HG03432 (cell line): Measurements from ENCODE around the gene IFNAR2.
"Not testable (repeated sequence)": the region's sequence is repeated elsewhere in the genome, so short reads cannot be mapped to it uniquely, and the experiment has no call there.

Experiments used
- ATAC-seq: cut with Tn5 transposase; IDR thresholded peaks from one replicate; pipeline ENCODE4 v1.9.1; 2021; ENCODE audit warnings: mild to moderate bottlenecking, moderate library complexity; ENCODE audit not compliant: unreplicated experiment

The IFNAR2 gene

DNA sequence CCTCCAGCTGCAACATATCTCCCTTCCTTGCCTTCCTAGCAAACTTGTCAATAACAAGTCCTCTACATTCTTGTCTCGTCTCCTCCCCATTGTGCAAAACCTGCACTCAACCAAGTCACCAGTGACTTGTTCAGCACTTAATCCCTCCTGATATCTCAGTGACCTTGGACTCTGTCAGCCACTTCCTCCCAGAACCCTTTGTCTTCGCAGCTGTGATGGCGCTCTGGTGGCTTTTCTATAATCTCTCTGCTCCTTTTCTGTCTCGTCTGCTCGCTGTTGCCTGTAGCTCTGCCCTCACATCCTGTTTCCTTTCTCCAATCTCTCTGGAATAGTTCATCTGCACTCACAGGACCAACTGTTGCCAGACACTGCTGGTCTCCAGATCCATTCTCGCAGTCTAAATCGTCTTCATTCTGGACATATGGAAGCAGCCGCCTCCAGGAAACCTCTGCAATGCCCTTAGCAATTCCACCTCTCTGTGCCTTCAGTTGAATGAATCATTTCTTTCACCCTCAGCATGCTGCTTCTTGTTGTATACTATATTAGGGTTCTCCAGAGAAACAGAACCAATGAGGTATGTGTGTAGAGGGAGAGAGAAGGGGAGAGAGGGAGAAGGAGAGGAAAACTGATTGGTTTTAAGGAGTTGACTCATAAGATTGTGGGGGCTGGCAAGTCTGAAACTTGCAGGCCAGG lies 17.4 kb upstream of the IFNAR2 start:
- no peak for ATAC-seq

DNA sequence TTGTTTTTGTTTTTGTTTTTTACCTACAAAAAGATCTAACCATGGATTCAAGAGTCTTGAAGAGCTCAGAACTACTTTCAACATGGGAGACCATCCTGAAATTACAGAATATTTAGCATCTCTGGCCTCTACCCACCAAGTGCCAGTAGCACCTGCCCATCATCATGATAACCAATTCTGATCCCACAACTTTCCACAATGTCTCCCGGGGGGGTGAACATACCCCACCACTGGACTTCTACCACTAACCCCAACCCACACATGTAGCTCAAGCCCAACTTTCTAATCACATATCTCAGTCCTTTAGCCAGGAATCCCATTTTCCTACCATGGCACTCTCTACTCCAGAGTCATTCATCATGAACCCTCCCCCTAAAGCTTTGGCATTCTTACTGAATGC lies 15.7 kb upstream of the IFNAR2 start:
- ATAC-seq: no peak

DNA sequence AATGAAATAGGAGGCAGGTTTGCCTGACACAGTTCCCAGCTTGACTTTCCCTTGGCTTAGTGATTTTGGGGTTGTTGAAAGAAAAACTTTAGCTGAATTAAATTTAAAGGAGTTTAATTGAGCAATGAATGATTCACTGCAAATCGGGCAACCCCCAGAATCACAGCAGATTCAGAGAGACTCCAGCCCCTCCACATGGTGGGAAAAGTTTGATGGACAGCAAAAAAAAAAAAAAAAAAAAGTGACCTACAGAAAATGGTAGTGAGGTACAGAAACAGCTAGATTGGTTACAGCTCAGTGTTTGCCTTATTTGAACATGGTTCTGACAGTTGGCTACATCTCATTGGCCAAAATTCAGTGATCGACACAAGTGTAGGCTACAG lies 12.6 kb upstream of the IFNAR2 start:
- ATAC-seq: no peak

DNA sequence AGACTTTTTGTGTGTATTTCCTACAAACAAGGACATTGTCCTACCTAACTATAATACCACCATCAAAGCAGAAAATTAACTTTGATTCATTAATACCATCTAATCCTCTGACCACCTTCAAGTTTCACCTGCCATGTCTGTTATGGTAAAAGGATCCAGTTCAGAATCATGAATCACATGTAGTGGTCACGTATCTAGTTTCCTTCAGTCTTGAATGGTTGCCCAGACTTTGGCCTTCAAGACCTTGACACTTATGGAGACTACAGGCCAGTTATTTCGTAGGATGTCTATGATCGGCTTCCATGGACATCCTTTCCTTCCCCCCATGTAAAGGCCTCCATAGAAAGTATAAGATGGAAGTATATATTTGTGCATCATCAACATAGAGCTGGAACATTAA lies 10.4 kb upstream of the IFNAR2 start:
- ATAC-seq: no peak

DNA sequence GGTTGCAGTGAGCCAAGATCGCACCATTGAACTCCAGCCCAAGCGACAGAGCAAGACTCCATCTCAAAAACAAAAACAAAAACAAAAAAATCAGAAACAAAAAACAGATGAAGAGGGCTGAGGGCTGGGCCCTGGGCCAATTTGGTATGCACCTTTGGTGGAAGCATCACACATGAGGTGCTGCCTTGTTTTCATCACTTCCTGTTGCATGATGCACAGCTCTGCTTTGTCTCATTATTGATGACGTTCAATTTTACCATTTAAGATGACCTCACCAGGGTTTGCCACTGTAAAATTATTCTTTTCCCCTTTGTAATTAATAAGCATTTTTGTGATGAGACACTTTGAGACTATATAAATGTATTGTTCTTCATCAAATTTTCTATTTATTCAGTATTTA lies 9.8 kb upstream of the IFNAR2 start:
- ATAC-seq: no peak

DNA sequence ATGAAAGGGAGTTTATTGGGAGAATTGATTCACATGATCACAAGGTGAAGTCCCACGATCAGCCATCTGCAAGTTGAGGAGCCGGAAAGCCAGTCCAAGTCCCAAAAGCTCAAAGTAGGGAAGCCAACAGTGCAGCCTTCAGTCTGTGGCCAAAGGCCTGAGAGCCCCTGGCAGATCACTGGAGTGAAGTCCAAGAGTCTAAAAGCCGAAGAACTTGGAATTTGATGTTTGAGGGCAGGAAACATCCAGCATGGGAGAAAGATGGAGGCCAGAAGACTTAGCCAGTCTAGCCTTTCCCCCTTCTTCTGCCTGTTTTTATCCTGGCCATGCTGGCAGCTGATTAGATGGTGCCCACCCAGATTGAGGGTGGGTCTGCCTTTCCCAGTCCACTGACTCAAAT lies 4.4 kb upstream of the IFNAR2 start:
- not testable (repeated sequence) for ATAC-seq

DNA sequence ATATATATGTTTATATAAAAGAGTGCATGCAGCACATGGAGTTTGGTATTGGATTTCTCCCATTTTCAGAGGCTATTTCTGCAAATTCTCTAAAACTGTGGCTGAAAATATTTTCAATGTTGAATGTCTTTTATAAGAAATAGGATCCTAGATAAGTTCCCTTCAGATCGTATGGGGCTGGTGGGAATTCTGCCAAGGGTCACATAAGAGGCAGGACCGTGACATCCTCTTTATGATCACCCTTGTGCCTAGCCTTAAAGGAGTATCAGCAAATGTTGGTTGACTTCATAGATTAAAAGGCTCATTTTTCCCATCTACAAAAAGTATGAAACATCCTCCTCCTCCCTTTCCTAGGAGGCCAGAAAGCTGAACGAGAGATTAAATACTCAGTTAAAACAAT lies 1.3 kb upstream of the IFNAR2 start:
- no peak for ATAC-seq

DNA sequence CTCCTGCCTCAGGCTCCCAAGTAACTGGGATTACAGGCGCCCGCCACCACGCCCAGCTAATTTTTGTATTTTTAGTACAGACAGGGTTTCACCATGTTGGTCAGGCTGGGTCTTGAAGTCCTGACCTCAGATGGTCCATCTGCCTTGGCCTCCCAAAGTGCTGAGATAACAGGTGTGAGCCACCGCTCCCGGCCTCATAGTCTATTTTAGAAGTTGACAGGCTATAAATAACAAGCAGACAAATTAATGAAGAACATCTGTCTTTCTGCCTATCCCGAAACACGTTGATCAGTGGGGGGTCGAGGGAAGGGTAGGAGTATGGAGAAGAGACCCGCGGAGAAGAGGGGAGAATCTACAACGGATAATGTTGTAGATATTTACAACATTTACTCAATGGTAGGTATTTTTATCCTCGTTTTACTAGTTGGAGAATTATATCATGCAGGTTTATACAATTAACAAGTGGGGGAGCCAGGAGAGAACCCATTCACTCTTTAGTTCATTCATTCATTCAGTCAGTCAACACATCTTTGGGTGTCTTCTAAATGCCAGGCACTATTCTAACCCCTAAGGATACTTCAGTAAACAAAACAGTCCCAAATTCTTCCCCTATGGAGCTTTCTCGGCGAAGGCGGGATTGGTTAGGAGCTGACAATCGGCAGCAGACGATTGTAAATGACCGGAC lies 497 bp upstream of the IFNAR2 start:
- no peak for ATAC-seq

DNA sequence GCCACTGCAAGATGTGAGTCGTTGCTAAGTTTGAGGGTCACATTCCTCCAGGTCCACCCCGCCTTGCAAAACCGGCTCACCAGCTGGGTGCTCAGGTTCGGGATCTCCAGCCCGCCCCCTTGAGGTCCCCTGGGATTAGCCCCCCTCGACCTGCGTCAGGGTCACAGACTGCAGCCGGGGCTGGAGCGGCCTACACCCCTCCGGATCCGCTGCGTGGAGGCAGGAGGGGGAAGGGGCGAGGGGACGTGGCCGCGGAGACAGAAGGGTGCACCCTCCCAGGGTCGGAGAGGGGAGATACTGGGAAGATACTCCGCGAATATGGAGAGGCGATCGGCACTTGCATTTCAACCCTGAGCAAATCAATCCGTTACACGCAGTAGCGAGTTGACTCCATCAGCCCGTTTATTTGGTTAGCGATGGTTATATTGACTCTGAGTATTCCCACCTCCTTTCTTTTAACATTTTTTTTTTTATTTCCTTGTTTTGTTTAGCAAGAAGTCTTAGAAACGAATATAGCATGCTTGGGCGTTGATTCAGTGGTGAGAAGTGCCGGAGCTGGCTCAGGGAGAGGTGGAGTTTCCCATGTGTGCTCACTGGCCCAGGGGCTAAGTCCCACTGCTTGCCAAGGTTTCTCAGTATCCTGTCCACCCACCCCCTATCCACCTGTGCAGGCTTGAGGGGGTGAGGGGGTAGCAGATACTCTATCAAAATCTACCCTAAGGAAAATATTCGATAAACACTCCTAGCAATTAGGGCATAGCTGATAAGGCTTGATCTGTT lies 997 bp downstream of the IFNAR2 start:
- ATAC-seq: peak; percentile 35

DNA sequence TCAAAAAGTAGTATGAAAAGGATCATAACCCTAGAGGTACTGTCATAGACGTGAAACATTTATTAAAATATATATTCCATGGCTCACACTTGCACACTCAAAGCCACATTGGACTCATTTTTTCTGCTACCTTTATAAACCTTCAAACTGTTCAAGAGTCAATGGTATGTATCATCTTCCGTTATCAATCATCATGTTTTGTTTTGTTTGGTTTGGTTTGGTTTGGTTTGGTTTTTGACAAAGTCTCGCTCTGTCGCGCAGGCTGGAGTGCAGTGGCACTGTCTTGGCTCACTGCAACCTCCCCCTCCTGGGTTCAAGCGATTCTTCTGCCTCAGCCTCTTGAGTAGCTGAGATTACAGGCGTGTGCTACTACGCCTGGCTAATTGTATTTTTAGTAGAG lies 1.8 kb downstream of the IFNAR2 start:
- no peak for ATAC-seq

DNA sequence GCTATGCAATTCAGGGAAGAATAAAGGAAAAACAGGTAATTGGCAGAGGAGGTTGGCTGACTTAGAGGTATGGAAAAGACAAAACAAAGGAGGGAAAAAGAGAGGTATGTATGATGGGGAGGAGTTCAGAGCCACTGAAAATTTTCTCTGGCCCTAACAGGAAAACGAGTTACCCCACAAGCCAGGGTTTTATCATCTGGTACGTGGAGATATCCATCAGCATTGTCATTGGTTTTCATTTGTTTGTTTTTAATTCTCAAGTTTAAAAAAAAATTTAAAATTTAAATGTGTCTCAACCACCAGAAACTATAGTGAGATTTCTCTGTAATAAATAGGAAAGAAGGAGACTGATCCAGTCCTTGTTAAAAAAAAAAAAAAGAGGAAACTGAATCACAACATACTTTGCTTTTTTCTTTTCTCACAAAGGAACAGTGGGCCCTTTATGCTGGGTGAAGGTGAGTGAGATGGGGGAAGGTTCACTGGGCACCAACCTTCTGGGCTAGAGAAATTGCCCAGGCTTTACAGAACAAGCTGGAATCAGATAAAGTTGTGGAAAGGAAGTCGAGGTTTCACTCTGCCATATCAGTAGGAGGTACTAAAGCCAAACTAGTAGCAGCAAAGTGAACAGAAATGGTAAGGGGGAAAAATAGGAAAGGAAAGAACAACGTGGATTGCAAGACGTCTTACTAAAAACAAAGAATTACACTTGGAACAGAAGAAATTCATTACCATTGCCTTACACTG lies 2.7 kb downstream of the IFNAR2 start:
- ATAC-seq: no peak

DNA sequence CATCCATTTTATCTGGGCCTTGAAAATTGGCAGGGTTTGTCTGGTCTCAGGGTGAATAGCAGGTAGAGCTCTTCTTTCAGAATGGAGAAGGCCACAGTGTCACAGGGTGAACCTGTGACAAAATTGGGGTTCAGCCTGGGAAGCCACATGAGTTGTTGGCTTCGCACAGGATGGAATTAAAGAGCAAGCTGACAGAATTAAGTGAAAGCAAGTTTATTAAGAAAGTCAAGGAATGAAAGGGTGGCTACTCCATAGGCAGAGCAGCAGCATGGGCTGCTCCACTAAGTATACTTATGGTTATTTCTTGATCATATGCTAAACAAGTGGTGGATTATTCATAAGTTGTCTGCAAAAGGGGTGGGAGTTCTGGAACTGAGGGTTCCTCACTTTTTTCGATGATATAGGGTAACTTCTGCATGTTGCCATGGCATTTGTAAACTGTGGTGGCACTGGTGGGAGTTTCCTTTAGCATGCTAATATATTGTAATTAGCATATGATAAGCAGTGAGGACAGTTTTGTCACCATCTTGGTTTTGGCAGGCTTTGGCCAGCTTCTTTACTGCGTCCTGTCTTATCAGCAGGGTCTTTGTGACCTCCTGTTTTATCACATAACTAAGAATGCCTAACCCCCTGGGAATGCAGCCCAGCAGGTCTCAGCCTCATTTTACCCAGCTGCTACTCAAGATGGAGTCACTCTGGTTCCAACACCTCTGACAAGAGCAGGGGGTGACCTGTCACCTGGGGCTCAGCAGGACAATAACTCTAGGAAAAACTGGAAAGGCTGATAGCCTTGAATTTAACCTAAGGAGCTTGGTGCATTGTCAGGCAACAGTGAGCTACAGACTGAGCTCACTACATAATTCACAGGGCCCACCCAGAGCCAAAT lies 5.1 kb downstream of the IFNAR2 start:
- ATAC-seq: no peak

DNA sequence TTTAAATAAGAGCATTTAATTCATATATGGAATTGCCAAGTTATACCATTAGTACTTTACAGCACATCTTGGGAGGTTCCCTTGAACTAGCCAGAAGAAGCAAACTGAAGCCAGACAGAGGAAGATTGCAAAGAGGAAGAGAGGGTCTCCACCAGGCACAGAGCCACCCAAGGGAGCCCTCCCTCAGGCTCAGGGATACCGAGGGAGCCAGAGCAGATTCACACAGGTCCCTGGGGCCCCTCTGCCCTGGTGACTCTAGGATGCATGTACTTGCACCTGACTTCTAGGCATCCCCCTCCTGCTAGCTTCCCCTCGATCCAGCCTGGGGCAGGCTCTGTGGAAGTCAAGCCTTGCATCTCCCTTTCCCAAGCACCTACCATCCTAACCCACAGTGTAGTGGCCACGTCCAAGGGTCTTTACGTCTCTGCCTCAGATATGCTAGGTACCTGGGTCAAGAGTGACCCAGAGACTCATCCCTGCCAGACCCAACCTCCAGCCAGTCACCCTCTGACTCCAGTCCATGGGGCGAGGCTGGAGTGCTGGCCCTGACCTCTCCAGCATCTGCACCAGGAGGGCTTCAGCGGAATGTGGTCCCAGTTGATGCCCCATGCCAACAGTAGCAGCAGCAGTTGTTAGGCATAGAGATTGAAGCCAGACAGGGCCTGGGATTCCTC lies 6.4 kb downstream of the IFNAR2 start:
- no peak for ATAC-seq

DNA sequence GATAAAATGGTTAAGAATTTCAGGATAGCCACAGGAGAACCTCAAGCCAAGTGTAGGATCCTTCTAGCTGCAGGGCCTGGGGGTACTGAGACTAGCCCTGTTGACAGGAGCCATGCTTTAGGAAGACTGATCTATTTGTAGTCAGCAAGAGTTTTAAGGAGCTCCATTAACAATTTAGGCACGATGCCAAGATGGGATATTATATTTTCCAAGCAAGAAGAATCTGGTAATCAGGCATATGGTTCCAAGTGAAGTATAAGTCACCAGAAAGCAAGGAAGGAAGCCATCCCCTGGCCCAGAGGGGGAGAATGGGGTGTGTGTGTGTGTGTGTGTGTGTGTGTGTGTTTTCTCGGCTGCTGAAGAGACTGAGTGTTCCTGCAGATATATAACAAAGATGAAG lies 7.0 kb downstream of the IFNAR2 start:
- ATAC-seq: no peak

DNA sequence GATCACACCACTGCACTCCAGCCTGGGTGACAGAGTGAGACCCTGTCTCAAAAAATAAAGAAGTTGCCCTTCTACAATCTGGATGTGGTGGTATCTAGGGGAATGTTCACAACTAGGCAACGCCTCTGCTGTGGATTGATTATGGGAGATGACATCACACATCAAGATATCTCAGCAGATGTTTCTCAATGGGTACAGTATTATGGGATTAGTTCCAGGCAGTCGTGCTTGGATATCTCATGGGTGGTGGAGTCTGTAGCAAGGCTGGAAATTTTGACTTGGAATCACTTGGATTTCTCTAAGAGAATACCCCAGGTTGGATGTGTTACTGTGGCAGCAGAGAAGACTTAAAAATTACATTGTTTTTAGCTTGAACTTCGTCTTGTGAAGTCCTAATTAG lies 7.7 kb downstream of the IFNAR2 start:
- ATAC-seq: no peak

DNA sequence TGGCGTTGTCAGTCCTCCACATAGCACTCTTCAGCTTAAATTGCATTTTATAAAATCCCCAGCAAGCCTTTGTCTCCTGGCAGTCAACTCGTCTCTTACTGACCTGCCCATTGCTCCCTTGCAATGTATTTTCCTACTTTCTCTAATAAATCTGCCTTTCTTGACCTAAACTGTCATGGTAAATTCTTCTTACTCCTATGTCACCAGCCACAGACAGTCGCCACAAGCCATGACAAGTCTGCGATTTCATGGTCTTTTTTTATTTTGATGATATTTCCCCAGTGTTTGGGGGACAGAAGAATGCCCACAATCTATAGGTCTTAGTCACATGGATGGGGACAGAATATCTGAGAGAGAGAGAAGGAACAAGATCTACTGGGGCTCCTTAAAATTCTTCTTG lies 8.4 kb downstream of the IFNAR2 start:
- ATAC-seq: peak; percentile 9

DNA sequence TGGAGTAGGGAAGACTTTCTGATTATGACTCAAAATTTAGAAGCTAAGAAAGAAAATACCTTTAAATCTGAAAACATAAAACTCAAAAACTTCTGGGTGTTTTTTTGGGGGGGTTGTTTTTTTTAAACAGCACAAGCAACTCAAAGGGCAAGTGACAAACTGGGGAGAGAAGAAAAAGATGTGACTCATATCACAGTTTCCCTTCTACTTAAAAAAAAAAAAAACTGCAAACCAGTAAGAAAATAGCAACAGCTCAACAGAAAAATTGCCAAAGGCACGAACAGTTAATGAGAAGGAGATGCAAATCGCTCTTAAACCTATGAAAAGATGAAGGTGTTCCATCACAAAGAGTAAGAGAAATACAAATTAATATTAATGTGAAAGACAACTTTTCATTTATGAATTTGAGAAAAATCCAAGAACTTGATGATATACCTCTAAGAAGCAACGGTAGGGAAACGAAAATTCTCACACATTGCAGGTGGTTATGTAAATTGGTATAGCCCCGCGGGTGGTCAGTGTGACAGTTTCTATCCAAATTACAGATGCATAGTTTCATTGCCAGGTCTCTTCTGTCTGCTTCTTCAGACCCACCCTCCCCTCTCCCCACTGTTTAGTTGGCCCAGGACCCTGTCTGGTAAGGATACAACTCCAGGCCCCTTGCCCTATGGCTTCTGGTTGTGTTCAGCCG lies 9.0 kb downstream of the IFNAR2 start:
- peak; percentile 82 for ATAC-seq

DNA sequence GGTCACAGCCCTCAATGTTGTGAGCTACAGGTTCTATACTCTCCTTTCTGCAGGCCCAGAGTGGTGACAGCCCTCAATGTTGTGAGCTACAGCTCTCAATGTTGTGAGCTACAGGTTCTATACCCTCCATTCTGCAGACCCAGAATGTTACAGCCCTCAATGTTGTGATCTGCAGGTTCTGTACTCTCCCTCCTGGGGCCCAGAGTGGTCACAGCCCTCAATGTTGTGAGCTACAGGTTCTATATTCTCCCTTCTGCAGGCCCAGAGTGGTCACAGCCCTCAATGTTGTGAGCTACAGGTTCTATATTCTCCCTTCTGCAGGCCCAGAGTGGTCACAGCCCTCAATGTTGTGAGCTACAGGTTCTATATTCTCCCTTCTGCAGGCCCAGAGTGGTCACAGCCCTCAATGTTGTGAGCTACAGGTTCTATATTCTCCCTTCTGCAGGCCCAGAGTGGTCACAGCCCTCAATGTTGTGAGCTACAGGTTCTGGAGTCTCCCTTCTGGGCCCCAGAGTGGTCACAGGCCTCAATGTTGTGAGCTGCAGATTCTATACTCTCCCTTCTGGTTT lies 9.9 kb downstream of the IFNAR2 start:
- not testable (repeated sequence) for ATAC-seq

DNA sequence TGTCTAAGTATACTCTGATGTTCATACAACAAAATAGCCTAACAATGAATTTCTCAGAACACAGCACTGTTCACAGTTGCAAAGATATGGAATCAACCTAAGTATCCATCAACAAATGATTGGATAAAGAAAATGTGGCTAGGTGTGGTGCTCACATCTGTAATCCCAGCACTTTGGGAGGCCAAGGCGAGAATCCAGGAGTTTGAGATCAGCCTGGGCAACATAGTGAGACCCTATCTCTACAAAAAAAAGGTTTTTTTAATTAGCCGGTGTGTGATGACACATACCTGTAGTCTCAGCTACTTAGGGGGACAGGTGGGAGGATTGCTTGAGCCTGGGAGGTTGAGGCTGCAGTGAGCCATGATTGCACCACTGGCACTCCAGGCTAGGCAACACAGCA lies 10.7 kb downstream of the IFNAR2 start:
- ATAC-seq: no peak
